Measurements from ENCODE around the gene GLB1L.
"Not testable (repeated sequence)": the region's sequence is repeated elsewhere in the genome, so short reads cannot be mapped to it uniquely, and the experiment has no call there.

Gene GLB1L

GRCh38 chr2:219279916-219280516, 34.8 kb upstream of the GLB1L start:
- no peak for DNase-seq

- DNase-seq, result peak; percentile 98
Measured at GRCh38 chr2:219279151-219279915, 34.1 kb upstream of the GLB1L start, which contains the start of gene DNAJB2. Gene DNAJB2 (plus strand): TSS chr2:219279366. CDS start chr2:219279834, 468 bp downstream.

- no peak for DNase-seq
Measured at GRCh38 chr2:219278655-219279150, 33.5 kb upstream of the GLB1L start.

- DNase-seq, result peak; percentile 69
Measured at GRCh38 chr2:219277703-219278654, 32.7 kb upstream of the GLB1L start.

GRCh38 chr2:219274361-219274921, 29.2 kb upstream of the GLB1L start:
- no peak for DNase-seq

- DNase-seq, result no peak
Measured at GRCh38 chr2:219273937-219274336, 28.7 kb upstream of the GLB1L start.

GRCh38 chr2:219272995-219273394, 27.8 kb upstream of the GLB1L start:
- DNase-seq, result no peak

GRCh38 chr2:219272356-219272755, 27.1 kb upstream of the GLB1L start:
- no peak for DNase-seq

- no peak for DNase-seq
Measured at GRCh38 chr2:219271021-219271420, 25.8 kb upstream of the GLB1L start.

GRCh38 chr2:219270055-219270372, 24.8 kb upstream of the GLB1L start:
- DNase-seq, result no peak

- no peak for DNase-seq
Measured at GRCh38 chr2:219269362-219270054, 24.3 kb upstream of the GLB1L start.

- no peak for DNase-seq
Measured at GRCh38 chr2:219268294-219268693, 23.1 kb upstream of the GLB1L start.

GRCh38 chr2:219266886-219267285, 21.6 kb upstream of the GLB1L start:
- DNase-seq, result no peak

- no peak for DNase-seq
Measured at GRCh38 chr2:219266232-219266631, 21.0 kb upstream of the GLB1L start.

- DNase-seq, result no peak
Measured at GRCh38 chr2:219261024-219261855, 16.0 kb upstream of the GLB1L start.

- DNase-seq, result not testable (repeated sequence)
Measured at GRCh38 chr2:219258942-219259341, 13.7 kb upstream of the GLB1L start.

GRCh38 chr2:219254590-219255201, 9.5 kb upstream of the GLB1L start:
- no peak for DNase-seq

GRCh38 chr2:219253753-219254589, 8.7 kb upstream of the GLB1L start, which contains the start of gene TUBA4A:
Gene TUBA4A (minus strand): TSS chr2:219253918. CDS start chr2:219253858, 60 bp downstream.
- peak; percentile 88 for DNase-seq

GRCh38 chr2:219252900-219253752, 7.9 kb upstream of the GLB1L start, which contains the start of gene TUBA4B:
Gene TUBA4B (plus strand): TSS chr2:219253243. CDS start chr2:219253408, 165 bp downstream.
- peak; percentile 42 for DNase-seq
